ENCODE data around the gene LPIN2.

The LPIN2 gene

DNA sequence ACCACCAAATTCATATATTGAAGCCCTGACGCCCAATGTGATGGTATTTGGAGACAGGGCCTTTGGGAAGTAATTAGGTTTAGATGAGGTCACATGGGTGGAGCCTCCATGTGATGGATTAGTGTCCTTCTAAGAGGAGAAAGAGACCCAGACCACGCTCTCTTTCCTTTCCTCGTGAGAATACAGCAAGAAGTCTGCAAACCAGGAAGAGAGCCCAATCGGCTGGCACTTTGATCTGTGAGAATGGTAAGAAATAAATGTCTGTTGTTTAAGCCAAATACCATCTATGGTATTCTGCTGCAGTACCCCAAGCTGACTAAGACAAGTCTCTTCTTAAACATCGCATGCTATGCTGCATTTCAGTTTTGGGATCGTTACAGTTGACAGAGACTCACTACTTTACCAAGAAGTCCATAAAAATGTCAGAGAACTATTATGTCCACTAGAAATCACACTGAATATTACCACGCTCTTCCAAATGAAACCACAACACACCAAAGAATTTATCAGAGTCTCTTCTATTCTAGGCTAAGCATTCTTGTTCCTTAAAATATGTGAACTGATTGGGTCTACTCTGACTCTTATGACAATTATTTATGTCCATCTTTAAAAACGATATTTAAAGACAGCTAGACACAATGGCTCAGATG lies 48.5 kb downstream of the LPIN2 start:
- H3K4me3 ChIP-seq (ENCODE audit: low read length), result no peak overlapping the region
- no peak overlapping the region for H3K27ac ChIP-seq (ENCODE audit: low read length)
- H3K9me3 ChIP-seq (ENCODE audit: control insufficient read depth, low read depth, low read length), result no peaks in the 10 kb centered on the region
- H3K9ac ChIP-seq (ENCODE audit: low read length), result no peak overlapping the region
- H3K4me1 ChIP-seq (ENCODE audit: control insufficient read depth, low read depth, low read length), result peaks cover 8% of the 10 kb centered on the region
- H3K27me3 ChIP-seq (ENCODE audit: control insufficient read depth, insufficient read depth, low read length), result no peaks in the 10 kb centered on the region
- no peaks in the 10 kb centered on the region for H3K36me3 ChIP-seq (ENCODE audit: control insufficient read depth, low read depth, low read length)

Measured in iPS-18a (cell line).